Astrocyte of the spinal cord (primary cell): ENCODE measurements around the gene LGR5.
"Not testable (repeated sequence)": the region's sequence is repeated elsewhere in the genome, so short reads cannot be mapped to it uniquely, and the experiment has no call there.

Source experiments
- DNase-seq: peaks from one replicate; pipeline ENCODE4 v3.0.0; 2011; ENCODE audit warnings: low read depth, low spot score
- H3K4me3 ChIP-seq: 2 replicates; pipeline ENCODE4 v1.5.1; 2011; ENCODE audit warnings: low read depth, mild to moderate bottlenecking, low read length, moderate library complexity
- in situ Hi-C: cut with HindIII; loops from 2 replicates; pipeline ENCODE4 v1.10.0; 2017; ENCODE audit warnings: low sequenced_read_pairs
- TF ChIP-seq, protein P1 (sequence below): IDR thresholded peaks from 2 replicates; pipeline ENCODE4 v1.5.1; 2012; ENCODE audit warnings: low read depth, mild to moderate bottlenecking, low read length, inconsistent platforms

The LGR5 gene

DNA sequence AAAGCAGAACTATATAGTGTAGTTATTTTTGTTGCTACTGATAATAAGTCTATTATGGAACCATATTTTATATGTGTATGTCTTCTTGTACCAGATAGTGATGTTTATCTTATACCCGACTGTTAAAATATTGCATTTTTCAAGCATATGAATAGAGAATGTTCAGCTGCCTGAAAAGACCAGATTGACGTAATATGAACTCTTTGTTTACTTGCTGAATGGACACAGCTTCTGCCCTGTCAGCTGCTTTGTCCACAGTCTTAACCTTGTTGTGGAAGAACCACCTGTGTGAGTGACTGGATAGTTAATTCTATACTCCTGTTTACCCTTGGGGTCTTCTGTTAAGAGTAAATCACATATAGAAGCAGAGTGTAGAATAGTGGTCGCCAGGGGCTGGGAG lies 109.3 kb downstream of the LGR5 start:
- no peak for DNase-seq
- H3K4me3 ChIP-seq = no peak overlapping the region
- in situ Hi-C loops = no loop called here
- TF ChIP-seq, protein P1, sequence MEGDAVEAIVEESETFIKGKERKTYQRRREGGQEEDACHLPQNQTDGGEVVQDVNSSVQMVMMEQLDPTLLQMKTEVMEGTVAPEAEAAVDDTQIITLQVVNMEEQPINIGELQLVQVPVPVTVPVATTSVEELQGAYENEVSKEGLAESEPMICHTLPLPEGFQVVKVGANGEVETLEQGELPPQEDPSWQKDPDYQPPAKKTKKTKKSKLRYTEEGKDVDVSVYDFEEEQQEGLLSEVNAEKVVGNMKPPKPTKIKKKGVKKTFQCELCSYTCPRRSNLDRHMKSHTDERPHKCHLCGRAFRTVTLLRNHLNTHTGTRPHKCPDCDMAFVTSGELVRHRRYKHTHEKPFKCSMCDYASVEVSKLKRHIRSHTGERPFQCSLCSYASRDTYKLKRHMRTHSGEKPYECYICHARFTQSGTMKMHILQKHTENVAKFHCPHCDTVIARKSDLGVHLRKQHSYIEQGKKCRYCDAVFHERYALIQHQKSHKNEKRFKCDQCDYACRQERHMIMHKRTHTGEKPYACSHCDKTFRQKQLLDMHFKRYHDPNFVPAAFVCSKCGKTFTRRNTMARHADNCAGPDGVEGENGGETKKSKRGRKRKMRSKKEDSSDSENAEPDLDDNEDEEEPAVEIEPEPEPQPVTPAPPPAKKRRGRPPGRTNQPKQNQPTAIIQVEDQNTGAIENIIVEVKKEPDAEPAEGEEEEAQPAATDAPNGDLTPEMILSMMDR = no peak

DNA sequence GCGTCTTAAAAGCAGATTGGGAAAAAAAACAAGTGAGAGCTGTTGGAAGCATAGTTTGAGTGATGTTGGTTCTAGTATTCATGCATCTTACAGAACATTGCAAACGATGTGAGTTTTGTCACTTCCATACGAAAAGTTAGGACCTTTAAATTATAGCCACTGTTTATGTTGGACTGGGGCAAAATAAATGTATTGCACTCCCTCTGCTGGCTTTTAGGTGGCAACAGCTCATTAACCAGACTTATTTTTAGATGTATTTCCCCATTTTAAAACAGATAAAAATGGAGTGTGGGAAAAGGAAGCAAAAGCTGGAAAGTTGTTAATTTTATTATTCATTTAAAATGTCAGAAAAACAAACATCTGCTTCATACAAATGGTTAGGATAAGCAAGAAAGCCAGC lies 111.9 kb downstream of the LGR5 start:
- in situ Hi-C loops = no loop called here
- H3K4me3 ChIP-seq = no peak overlapping the region
- peak; percentile 20 for DNase-seq

DNA sequence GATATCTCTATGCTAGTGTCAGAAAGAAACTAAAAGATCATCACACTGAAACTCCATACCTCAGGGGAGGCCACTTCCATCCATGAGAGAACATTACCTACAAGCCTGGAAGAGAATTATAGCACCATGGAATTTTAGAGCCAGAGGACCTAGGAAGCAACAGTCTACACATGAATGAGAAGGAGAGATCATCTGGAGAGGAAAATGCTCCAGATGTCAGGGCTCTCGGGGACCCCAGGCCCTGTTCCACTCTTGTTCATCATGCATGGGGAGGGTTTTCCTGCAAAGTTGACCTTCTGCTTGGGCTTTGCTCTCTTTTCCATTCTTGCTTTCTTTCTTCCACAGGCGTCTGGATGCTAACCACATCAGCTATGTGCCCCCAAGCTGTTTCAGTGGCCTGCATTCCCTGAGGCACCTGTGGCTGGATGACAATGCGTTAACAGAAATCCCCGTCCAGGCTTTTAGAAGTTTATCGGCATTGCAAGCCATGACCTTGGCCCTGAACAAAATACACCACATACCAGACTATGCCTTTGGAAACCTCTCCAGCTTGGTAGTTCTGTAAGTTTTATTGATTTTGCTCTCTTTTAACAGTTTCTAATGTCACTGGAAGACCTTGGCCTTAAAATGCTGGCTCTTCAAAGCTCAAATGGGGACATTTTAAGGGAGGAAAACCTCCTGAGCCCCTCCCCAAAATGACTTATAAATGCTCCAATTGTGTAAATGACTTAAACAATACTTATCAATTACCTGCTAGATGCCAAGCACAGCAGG lies 113.3 kb downstream of the LGR5 start:
- no peak overlapping the region for H3K4me3 ChIP-seq
- TF ChIP-seq, protein P1 = no peak
- DNase-seq = no peak
- in situ Hi-C loops = no loop called here

More for the DNA sequence above, 111.9 kb downstream of the LGR5 start:
- TF ChIP-seq, protein P1 = peak; percentile 43

DNA sequence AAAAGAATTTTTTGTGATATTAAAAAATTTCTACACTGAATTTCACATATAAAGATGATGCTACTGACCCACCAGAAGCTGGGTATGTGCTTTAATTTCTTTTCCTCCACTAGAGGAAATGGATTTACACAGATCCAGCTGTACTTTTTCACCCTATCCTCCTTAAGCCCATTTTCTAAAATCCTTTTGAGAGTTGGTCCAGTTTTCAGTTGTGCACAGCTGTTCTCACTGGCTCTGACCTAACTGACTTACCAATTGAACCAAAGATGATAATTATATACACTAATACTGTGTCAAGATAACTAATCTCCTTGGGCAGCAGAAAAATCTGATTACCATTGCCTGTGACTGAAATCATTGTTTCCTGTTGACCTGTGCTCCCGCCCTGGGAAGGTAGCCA lies 115.6 kb downstream of the LGR5 start:
- no peak overlapping the region for H3K4me3 ChIP-seq
- in situ Hi-C loops = no loop called here
- no peak for DNase-seq
- TF ChIP-seq, protein P1 = no peak

DNA sequence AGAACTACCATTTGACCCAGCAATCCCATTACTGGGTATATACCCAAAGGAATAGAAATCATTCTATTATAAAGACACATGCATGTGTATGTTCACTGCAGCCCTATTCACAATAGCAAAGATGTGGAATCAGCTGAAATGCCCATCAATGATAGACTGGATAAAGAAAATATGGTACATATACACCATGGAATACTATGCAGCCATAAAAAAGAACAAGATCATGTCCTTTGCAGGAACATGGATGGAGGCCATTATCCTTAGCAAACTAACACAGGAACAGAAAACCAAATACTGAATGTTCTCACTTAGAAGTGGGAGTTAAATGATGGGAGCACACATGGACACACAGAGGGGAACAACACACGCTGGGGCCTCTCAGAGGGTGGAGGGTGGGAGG lies 116.2 kb downstream of the LGR5 start:
- in situ Hi-C loops, H3K4me3 ChIP-seq, DNase-seq: not testable (repeated sequence)

DNA sequence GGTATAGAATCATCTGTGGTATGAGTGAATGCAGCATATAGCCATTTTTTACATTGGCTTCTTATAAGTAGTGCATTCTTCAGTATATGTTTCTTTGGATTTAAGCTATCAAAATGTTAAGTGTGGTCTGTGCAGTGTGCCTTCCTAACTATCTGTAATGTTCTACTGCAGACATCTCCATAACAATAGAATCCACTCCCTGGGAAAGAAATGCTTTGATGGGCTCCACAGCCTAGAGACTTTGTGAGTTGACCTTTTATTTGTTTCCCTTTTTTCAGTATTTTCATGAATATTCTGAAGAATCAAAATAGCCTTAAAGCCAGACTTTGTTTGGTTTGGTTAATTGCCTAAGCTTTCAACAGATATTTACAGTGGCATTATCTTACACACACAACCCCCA lies 116.8 kb downstream of the LGR5 start:
- H3K4me3 ChIP-seq = no peak overlapping the region
- TF ChIP-seq, protein P1 = no peak
- DNase-seq = no peak
- in situ Hi-C loops = no loop called here

DNA sequence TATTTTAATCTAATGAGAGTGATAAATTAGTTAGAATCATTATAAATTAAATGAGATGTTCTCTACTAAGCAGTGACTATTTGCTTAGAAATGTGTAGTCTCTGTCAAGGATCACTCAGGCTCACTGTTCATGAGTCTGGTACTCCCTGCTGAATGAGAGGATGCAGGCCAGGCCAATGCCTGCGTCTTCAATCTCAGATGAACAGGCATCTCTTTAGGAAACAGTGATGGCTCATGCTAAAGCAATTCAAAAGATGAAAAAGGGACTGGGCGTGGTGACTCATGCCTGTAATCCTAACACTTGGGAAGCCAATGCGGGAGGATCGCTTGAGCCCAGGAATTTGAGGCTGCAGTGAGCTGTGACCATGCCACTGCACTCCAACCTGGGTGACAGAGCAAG lies 117.3 kb downstream of the LGR5 start:
- peak; percentile 88 for DNase-seq
- in situ Hi-C loops = no loop called here
- TF ChIP-seq, protein P1 = no peak
- no peak overlapping the region for H3K4me3 ChIP-seq
